GM18909 (cell line): ENCODE measurements around the gene HTD2.
"Not testable (repeated sequence)": the region's sequence is repeated elsewhere in the genome, so short reads cannot be mapped to it uniquely, and the experiment has no call there.

Source experiments
- ATAC-seq: cut with Tn5 transposase; IDR thresholded peaks from one replicate; pipeline ENCODE4 v1.9.1; 2021; ENCODE audit warnings: mild to moderate bottlenecking; ENCODE audit not compliant: unreplicated experiment, poor library complexity

HTD2 gene

DNA sequence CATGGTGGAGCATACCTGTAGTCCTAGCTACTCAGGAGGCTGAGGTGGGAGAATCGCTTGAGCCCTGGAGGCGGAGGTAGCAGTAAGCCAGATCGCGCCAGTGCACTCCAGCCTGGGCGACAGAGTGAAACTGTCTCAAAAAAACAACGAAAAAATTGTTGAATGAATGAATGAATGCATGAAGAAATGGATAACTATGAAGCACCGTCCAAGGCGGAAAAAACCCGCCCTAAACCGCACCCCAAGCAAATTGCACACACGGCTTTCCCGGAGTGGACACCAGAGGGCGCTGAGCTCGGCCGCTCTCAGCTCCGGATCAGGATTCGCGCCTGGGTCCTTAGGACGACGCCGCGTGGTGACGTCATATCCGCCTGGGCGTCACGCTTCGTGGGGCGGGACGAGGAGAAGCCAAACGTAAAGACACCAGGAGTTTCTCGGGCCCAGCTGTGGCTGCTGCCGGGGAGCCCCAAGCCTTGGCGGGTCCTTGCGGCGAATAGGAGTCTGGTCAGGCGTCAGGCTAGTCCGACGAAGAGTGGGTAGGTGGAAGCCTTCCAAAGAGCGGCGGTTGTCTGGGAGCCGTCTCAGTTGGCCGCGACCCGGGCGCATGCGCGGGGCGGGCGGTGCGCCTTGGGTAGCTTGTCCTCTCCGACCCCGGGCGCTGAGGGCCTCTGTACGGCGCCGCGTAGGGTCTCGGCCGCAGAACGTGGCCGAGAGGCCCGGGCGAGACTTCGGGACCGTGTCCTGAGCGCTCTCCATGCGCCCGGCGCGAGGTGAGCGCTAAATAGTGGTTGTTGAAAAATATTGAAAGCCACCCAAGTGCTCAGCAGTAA lies at the start of gene HTD2, which contains the start of gene RPP14:
HTD2 (plus strand) TSS at position 639 of the 830 bp plus-strand sequence. CDS start 11,094 bp downstream, outside the sequence.
RPP14 (plus strand) TSS at position 364 of the 830 bp plus-strand sequence. CDS start 4,085 bp downstream, outside the sequence.
- peak; percentile 89 for ATAC-seq

- no peak for ATAC-seq
Observed at GRCh38 chr3:58258392-58259055, 47.8 kb upstream of the HTD2 start.

- no peak for ATAC-seq
Observed at GRCh38 chr3:58260261-58260731, 46.0 kb upstream of the HTD2 start.

GRCh38 chr3:58260733-58261132 lies 45.6 kb upstream of the HTD2 start:
- ATAC-seq: no peak

GRCh38 chr3:58261954-58262666 lies 44.2 kb upstream of the HTD2 start:
- ATAC-seq: peak; percentile 85

GRCh38 chr3:58266577-58266976 lies 39.7 kb upstream of the HTD2 start:
- no peak for ATAC-seq

DNA sequence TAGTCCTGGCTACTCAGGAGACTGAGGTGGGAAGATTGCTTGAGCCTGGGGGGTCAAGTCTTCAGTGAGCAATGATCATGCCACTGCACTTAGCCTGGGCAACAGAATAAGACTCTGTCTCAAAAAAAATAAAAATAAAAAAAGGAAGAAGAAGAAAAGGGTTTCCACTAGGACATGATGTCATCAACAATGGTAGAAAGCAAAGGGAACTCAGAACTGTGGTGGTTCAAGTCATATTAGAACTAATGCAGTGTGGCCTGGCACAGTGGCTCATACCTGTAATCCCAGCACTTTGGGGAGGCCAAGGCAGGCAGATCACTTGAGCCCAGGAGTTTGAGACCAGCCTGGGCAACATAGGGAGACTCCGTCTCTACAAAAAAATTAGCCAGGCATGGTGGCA lies 38.8 kb upstream of the HTD2 start:
- ATAC-seq: not testable (repeated sequence)

GRCh38 chr3:58269356-58269755 lies 37.0 kb upstream of the HTD2 start:
- ATAC-seq: no peak

DNA sequence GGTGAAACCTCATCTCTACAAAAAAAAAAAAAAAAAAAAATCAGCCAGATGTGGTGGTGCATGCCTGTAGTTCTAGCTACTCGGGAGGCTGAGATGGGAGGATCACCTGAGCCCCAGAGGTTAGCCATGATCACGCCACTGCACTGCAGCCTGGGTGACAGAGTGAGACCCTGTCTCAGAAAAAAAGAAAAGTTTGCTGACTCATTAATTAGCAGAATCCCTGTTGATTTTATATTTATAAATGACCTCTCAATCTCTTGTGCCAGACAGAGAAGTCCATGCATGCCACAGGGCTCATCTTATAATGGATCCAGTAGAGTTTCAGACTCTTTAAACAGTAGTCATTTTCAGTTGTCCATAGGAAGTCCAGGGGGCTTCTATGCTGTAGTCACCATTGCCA lies 35.8 kb upstream of the HTD2 start:
- ATAC-seq: no peak

DNA sequence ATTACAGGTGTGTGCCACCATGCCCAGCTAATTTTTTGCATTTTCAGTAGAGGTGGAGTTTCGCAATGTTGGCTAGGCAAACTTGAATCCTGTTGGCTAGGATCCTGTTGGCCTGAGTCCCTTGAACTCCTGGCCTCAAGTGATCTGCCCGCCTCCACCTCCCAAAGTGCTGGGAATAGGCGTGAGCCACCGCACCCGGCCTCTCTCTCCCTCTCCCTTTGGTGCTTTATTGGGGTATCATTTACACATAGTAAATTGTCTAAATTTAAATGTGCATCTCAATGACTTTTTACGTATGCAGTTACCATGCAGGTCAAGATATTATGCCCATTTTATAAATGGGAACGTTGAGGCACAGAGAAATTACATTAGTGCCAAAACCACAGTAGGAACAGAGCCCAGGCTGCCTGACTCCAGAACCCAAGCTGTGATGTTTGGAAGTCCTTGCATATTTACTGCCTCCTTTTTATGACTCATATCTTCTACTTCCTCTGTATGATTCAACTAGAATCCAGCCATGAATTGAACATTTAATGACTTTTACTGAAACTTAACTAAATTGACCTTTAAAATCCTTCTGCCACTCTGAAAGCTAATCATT lies 34.3 kb upstream of the HTD2 start:
- ATAC-seq: no peak

DNA sequence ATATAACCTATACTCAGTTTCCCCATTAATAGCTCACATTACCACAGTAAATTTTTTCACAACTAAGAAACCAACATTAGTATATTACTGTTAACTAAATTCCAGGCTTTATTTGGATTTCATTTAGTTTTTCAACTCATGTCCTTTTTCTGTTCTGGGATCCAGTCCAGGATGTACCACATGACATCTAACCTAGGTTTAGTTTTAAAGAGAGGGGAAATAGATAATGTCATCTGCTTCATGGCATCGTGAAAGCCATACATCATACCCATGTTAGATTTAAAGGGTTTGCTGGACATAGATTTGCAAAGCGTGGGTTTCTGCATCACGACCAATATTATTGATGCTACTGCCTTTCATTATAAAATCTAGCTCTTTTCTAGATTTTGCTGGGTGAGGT lies 33.4 kb upstream of the HTD2 start:
- ATAC-seq: no peak

DNA sequence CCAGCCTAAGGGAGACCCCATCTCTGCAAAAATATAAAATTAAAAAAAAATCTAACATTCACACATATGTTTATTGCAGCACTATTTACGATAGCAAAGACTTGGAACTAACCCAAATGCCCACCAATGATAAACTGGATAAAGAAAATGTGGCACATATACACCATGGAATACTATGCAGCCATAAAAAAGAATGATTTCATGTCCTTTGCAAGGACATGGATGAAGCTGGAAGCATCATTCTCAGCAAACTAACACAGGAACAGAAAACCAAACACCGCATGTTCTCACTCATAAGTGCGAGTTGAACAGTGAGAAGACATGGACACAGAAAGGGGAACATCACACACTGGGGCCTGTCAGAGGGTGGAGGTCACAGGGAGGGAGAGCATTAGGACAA lies 33.0 kb upstream of the HTD2 start:
- not testable (repeated sequence) for ATAC-seq

DNA sequence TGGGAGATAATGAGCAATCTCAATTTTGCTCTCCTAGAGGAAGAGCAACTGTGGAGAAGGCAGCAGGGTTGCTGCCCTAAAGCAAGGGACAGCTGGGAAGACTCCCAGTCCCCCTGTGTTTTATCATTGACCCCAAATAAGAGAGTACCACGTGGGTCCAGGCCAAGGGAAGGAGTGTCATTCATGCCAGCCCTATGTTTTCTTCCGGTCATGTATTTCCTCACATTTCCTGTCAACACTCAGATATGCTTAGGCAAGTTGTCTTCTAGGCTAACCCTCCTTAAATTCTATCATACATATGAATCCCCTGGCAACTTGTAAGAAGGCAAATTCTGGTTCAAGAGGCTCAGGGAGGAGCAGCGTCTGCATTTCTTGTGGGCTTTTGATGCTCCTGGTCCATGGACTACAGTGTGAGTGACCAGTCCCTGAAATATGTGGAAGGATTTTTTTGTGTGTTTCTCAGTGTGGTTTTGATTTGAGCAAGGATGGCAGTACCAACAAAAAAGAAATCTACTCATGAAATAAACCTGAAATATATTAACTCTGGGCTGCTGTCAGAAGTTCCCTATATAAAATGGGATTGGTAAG lies 32.2 kb upstream of the HTD2 start:
- no peak for ATAC-seq

DNA sequence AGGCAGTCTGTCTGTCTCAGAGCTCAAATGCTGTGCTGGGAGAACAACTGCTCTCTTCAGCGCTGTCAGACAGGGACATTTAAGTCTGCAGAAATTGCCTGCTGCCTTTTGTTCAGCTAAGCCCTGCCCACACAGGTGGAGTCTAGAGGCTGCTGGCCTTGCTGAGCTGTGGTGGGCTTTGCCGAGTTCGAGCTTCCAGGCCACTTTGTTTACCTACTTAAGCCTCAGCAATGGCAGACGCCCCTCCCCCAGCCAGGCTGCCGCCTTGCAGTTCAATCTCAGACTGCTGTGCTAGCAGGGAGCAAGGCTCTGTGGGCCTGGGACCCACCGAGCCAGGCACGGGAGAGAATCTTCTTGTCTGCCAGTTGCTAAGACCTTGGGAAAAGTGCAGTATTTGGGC lies 25.3 kb upstream of the HTD2 start:
- ATAC-seq: no peak

DNA sequence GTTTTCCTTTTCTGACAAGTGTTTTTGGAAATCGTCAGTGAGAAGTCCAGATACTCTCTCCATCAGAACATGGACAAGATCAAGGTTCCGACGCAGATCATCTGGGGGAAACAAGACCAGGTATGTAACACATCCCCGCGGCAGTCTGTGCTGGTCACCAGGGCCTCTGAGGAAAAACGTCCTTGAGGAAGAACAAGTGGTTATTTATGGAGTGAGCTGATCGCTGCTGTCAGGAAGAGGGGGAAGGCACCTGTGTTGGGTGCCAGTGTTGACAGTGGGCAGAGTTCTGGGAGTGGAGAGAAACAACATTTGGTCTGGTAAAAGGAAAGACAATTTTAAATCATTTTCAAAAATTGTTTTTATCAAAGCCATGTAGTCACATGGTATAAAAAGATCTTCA lies 21.0 kb upstream of the HTD2 start:
- ATAC-seq: no peak

GRCh38 chr3:58287354-58287753 lies 19.0 kb upstream of the HTD2 start:
- no peak for ATAC-seq

DNA sequence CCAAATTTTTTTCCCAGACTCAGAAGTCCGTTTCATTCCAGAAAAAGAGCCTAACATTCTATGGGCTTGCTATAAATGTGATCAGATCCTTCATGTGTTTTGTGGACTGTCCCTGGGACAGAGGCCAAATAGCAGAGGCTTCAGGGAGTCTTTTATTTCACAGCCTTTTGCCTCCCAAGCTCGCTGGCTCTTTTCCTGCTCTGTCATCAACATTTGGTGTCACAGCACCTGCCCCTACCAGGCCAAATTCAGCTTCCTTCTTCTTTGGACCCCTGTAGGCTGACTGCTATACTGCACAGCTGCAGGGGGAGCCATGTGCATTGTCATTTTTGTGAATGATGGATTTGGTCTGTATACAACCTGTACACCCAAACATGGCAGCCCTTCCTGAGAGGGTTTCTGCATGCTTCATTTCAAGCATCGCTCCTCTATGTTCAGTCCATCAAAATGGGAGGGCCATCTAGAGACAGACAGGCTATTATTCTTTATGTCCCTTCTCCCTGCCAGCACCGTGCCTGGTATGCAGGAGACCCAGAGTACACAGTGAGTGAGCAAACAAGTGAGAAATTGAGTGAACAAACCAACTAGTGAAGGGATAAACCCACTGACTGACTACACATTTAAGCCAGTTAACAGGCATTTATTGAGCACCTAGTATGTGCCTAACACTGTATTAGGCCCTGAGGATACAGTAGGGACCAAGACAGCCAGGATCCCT lies 18.1 kb upstream of the HTD2 start:
- no peak for ATAC-seq

- not testable (repeated sequence) for ATAC-seq
Observed at GRCh38 chr3:58288964-58289613, 17.2 kb upstream of the HTD2 start.

DNA sequence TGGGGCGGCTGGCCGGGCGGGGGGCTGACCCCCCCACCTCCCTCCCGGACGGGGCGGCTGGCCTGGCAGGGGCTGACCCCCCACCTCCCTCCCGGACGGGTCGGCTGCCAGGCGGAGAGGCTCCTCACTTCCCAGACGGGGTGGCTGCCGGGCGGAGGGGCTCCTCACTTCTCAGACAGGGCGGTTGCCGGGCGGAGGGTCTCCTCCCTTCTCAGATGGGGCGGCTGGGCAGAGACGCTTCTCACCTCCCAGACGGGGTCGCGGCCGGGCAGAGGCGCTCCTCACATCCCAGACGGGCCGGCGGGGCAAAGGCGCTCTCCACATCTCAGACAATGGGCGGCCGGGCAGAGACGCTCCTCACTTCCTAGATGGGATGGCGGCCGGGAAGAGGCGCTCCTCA lies 15.9 kb upstream of the HTD2 start:
- not testable (repeated sequence) for ATAC-seq
